CD4-positive, alpha-beta T cell treated with Interleukin-17A for 1 hour (primary cell): ENCODE measurements around the gene BAMBI.

Experiments
- DNase-seq: peaks from one replicate; pipeline ENCODE4 v3.0.0-alpha.2; 2020

The BAMBI gene

DNA sequence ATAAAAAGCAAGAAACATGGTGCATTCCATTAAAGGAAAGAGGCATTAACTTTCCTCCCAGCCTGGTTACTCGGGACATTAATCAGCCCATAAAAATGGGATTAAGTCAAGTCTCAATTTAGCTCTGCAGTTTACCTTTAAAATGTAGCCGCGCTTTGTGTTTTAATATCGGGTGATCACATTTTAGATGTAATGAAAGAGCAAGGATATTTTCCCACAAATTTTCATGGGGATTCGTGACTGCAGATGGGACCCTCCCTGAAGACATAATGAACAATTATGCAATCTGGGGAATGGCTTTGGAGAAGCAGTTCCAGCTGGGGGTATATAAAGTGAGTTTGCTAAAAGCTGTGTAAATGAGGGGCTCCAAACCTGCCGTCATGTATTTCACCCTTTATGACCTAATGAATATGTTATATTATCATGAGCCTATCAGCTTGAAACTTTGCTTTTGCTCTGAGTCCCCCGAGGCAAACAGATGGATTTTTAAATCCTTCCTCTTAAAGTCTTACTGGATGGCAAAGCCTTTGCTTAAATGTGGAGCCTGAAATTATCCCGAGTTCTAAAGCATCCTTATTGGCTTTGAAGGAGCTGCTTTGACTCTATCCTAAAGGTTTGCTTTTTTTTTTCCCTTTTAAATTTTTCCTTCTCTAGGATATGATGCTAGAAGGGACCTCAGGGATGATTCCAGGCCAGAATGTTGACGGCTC is 31.8 kb downstream of the BAMBI start:
- DNase-seq = no peak

DNA sequence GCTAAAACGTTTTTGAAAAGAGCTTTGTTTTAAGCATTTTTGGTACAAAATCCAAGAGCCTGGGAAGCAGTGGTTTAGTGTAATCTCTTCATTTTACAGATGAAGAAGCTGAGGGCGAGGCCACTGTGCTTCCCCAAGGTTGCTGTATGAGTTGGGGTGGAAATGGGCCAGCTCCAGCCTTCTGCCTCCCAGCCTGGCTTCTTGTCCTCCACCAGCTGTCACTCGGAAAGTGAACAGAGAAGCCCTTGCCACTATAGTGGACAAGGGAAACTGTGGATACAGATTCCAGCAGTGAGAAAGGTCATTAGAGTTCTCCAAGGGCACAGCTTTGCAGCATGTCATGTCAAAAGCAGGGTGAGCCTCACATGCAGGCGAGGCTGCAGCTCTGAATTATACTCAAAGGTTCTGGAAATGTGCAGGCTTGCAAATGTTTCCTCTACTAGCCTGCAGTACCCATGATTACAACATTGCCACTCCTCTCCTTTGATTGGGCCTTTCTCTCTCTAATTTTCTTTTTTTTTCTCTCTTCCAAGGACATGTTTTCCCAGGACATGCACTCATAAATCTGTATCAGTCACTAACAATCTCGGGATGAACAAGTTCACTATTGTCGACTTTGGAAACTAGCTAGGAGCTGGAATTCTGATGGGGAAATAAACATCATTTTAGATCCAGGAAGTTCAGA is 33.0 kb downstream of the BAMBI start:
- DNase-seq = no peak

DNA sequence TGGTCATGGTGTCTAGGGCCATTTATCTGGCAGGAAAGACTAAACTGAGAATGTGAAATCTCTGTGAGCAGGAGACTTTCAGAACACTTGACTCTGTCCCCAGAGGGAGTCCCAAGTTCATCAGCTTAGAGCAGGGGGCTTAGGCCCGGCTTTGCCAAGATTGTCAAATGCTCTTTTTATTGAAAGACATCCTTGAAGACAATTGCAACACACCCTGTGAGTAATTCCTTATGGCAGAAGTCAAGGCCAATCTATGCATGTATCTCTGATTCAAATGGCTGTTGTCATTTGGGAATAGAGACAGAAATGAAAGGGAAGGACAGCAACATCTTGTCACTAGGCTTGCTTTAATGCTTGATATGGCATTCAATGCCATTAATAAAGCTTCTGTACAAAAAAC is 33.7 kb downstream of the BAMBI start:
- no peak for DNase-seq

DNA sequence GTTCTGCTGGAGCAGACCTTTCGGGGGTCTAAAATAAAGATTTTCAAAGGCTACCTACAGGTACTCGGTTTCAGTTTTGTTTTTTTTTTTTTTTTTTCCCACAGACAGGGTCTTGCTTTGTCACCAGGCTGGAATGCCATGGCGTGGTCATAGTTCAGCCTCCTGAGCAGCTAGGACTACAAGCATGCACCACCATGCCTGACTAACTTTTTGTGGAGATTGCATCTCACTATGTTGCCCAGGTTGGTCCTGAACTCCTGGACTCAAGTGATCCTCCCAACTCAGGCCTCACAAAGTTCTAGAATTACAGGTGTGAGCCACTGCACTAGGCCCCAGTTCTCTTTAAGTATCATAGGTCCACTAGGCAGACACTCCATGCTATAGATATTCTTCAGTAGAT is 34.5 kb downstream of the BAMBI start:
- no peak for DNase-seq

DNA sequence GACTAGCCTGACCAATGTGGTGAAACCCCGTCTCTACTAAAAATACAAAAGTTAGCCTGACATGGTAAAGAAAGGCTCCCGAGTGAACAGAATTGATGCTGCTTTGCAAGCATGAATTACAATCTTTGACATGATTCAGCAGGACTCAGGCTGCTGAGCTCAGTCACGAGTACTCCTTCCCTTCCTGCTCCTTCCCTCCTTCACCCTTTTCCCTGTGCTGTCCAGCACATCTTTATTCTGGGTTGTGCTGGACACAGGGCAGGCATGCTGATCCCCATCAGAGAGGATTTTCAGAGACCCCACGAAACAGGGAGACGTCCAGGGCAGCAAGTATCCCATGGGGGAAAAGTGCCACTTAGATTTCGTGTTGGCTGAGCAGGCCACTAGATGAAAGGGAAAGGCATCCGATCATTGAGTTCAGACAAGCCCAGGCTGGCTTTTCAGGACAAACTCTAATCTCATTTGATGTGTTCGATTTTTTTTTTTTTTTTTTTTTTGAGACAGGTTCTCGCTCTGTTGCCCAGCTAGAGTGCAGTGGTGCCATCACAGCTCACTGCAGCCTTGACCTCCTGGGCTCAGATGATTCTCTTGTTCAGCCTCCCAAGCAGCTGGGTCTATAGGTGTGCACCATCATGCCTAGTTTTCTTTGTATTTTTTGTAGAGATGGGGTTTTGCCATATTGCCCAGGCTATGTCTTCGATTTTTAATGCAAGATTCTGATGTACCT is 36.5 kb downstream of the BAMBI start:
- no peak for DNase-seq

DNA sequence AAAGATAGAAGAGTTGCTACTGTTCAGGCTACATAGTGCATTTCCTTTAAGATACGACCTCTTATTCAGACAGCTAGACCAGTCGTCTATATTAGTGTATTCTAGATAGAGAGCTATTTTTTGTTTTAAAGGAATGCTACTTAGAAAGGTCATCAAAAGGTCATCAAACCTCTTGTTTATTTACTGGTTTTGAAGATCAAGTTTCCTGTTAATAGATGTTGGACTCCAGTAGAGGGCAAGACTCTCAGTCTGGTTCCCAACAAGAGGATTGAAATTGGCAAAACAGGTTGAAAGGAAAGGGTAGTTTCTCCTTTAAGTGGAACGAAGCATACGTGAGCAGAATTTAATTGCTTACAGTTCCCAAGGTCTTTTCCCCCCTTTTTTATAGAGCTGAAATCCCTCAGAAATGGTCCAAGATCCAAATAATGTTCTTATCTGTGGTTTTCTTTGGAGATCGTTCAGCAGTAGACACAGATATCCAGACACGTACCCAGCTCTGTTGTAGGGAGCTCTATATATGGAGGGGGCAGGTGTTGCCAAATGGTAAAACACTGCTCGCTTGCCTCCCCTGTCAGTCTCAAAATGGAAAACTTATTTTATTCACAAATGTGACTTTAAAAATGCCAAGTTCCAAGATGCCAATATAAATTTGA is 37.2 kb downstream of the BAMBI start:
- DNase-seq = no peak

DNA sequence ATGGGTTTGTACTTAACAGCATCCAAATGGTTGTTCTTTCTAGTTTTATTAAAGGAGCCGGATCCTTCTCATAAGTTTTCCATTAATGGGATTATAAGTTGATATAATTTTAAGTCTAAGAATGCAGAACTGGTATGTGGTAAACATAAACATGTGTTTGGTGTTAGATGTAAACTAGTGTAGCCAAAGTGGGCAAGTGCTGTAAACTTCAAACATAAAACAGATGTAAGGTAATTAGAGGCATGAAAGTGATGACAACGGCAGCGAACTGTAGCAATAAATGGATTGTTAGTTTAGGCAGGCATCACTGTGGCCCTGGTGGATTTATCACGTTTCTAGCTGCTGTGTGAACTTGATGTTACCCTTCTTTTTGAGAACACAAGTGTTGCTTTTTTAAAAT is 37.9 kb downstream of the BAMBI start:
- no peak for DNase-seq

DNA sequence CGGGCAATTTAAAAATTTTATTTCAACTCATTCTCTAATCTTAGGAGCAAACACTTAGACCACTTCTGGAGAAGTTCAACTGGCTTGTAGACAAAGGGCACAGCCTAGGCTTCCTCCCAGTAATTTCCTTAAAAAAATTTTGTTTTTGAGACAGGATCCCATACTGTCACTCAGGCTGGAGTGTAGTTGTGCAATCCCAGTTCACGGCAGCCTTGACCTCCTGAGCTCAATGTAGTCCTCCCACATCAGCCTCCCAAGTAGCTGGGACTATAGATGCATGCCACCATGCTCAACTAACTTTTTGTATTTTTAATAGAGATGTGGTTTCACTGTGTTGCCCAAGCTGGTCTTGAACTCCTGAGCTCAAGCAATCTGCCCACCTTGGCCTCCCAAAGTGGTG is 38.4 kb downstream of the BAMBI start:
- no peak for DNase-seq

DNA sequence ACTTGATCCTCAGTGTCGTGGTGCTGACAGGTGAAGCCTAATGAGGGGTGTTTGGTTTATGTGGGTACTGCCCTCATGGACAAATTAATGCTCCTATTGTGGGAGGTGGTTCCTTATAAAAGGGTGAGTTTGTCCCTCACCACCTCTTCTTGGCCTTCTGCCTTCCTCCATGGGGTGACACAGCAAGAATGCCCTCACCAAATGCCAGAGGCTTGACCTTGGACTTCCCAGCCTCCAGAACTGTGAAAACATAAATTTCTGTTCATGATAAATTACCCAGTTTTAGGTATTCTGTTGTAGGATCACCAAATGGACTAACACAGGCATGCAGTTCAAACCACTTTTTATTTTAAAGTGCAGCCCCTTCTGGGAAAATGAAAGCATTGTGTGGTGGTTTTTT is 39.4 kb downstream of the BAMBI start:
- DNase-seq = no peak

DNA sequence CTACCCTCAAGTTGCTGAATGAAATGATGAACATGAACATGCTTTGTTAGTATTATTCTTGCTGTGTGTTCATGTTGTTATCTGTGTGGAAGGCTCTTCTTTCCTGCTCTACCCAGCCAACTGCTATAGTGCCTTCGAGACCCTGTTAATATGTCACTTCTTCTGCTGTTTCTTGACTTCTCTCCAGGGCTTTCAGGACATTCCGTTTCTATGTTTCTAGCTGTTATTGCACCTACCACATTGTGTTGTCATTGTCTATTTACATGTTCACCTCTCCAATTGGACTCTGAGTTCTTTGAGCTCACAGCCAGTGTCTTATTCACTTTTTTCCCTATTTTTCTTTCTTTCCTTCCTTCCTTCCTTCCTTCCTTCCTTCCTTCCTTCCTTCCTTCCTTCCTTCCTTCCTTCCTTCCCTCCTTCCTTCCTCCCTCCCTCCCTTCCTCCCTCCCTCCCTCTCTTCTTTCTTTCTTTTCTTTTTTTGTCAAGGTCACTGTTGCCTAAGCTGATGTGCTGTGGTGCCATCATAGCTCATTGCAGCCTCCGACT is 40.4 kb downstream of the BAMBI start:
- DNase-seq = no peak

DNA sequence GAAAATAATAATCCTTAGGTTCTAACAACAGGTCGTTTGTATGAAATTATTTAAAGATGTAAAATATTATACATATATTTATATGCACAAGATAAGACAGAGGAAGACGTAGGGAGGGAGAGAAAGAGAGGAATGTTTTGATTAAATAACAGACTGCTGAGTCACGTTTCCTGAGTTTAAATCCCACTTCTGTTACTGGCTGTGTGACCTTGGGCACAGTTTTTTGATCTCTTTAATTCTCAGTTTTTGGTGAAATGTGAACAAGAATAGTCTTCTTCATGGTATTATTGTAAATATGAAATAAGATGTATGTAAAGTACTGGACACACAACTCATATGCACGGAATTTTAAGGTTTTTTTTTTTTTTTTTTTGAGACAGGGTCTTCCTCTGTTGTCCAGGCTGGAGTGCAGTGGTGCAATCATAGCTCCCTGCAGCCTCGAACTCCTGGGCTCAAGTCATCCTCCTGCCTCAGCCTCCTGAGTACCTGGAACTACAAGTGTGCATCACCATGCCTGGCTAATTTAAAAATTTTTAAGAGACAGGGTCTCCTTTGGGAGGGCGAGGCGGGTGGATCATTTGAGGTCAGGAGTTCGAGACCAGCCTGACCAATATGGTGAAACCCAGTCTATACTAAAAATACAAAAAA is 42.6 kb downstream of the BAMBI start:
- no peak for DNase-seq

DNA sequence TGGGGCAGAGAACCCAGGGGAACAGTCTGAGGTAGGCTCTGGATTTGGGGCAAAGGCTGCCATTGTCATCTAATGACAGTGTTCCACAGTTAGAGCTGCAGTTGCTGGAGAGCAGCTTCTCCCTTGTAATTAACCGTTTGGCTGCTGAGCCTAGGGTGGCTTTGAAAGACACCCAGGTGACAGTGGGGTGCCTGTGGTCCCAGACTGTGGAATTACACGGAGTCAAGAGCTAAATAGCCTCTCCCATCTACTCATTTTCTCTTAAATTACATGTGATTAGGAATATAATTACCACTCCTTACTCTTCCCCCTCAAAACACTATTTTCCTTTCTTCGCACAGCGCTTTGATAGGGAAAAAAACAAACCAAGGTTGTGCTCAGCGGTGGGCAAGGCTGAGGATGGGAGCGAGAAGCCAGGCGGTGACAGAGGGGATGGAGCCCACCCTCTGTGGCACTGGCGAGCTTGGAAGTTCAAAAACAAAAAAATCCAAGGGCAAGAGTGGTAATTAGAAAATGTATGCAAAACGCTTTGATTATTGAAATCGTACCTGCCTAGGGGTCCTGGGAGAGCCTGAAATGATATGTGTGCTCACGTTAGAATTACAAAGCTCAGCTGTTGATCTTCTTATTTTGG is 44.1 kb downstream of the BAMBI start:
- no peak for DNase-seq

DNA sequence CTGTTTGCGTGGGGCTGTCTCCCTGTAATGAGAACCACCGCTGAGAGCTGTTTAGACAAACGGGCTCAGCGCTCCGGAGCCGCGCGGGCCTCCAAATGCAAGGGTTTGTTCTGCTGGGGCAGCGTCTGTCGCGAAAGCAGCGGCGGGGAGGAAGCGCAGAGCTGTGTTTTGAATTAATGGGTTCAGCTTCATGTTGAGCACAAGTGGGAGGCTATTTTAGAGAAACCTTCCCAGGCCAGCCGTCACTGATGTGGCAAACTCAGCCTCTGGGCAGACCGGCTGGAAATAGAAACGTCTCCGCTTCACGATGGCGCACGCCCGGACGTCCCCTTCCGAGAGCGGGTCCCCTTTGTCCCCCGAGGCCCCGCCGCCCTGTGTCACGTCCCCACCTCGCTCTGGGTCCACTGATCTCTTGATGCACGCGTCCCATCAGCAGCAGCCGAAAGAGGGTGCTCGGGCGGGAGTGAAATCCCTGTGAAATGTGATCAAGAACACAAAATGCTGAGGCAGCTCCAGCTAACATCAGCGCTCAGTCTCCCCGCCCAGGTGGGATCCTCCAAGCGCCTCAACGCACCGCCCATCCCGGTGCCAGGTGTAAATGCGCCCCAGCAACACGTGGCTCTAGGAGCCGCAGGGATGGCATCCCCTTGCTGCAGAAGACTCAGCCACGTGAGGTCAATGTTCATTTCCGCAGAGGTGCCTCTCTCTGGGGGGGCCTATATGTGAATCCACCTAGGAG is 44.9 kb downstream of the BAMBI start:
- DNase-seq = no peak

DNA sequence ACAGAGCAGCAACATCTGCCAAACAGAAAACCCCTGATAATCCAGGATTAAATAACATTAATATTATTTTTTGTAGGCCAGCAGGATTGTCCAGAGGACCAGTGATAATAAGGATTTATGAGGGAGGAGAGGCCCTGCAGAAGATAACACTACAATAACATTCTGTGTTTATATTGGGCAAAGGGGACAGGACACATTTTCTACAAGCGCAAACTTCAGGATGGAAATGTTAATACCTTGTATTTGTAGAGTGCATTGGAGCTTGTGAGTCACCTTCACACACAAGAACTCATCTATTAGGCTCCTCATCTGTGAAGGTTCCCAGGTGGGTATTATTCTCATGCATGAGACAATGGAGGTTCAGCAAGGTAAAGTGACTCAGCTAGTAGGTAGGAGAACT is 51.0 kb downstream of the BAMBI start:
- no peak for DNase-seq

DNA sequence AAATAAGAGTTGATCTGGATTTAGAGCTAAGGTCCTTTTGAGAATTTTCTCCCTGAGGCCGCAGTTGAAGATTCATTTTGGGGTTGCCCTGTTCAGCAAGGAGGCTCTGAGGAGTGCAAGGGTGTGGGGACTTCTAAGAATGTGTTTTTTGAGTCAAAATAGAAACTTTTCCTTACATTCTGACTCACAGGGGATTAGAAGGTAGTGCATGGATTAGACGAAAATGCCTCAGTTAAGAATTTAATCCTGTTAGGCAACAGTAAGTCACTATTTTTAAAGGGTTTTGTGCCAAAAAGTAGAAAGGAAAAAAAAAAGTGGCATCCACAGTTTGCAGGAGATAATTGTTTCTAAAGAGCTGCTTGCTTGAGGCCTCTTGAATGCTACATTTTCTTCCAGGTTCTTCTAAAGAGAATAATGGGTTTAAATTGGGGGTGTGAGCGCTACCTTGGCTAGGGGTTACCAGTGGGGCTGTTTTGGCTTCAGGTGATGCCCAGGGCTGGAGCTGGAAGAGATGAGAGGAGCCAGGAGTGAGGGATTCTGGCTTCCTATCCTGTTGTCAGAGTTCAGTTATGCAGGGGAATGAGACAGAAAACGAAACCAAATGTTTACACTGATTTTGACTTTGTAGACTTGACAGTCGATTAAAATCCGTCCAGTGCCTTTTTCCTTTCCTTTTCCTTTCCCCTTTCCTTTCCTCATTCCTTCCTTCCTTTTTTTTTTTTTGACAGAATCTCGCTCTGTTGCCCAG is 52.9 kb downstream of the BAMBI start:
- DNase-seq = no peak

DNA sequence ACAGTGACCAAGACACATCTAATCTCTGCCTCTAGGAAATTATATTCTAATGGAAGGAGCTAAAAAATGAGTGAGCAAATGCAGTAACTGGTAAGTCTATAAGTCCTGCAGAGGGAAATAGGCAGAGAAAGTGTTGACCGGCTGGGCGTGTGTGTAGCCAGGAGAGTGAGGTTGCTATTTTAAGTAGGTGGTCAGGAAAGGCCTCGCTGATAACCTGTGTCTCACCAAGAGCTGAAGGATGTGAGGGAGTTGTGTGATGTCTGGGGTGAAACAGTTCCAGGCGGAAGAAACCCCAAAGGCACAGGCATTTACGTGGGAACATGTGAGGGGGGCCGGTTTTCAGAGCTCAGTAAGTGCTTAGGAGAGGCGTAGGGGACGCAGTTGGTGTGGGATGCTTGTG is 54.8 kb downstream of the BAMBI start:
- DNase-seq = no peak
